Kasumi-1 (cell line): ENCODE measurements around the gene SRGAP3.

Experiments
- DNase-seq, 2 experiments: peaks; one replicate each; lab custom pipeline; 2025; lab: John Stamatoyannopoulos, UW

Gene SRGAP3

DNA sequence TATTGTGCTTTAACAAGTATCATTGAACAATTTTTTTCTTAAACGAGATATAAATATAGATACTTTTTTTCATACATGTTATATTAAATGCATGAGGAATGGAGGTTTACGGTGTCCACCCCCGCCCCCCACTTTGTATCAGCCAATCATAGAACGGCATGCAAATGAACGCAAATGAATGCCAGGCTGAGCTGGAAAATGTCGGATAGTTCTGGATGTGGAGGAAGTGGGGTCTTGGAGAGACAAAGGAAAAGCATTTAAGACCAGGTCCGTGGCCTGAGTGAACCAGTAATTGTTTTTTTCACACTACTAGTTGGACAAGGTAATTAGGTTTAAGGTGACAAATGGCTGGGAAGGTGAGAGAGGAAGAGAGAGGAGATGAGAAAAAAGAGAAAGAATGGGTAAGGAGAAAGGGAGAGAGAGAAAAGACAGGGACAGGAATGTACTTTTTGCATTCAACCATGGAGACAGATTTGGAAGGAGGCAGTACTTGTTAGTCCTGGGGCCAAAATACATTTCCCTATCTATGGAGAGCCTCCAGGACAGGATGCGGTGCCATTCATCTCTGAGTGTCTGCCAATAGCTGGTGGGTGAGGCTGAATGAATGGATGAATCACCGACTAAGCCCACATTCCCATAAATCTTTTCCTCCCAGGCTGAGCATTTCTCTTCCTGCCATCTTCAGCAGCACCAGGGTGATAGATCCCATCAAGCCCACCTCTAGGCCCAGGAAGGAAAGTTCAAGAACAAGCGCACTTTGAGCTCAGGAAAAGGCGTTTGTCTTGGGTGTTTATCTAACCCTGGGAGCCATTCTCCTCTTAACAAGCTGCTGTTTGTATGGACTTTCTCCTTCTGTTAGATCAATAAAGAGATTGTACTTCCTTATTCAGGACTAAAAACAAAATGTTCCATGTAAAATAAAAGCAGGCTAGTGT, 284.7 kb downstream of the SRGAP3 start:
- DNase-seq, result no peak

- DNase-seq, result peak; percentile 88 to 90
Measured at GRCh38 chr3:8963137-8963853, 286.2 kb downstream of the SRGAP3 start, which contains the start of gene RAD18. RAD18 (minus strand) TSS chr3:8963472; CDS start chr3:8963385, 87 bp downstream.

- no peak for DNase-seq
Measured at GRCh38 chr3:8962226-8962861, 287.1 kb downstream of the SRGAP3 start.

GRCh38 chr3:8959668-8960067, 289.8 kb downstream of the SRGAP3 start:
- DNase-seq, result peak; percentile 54 to 62

DNA sequence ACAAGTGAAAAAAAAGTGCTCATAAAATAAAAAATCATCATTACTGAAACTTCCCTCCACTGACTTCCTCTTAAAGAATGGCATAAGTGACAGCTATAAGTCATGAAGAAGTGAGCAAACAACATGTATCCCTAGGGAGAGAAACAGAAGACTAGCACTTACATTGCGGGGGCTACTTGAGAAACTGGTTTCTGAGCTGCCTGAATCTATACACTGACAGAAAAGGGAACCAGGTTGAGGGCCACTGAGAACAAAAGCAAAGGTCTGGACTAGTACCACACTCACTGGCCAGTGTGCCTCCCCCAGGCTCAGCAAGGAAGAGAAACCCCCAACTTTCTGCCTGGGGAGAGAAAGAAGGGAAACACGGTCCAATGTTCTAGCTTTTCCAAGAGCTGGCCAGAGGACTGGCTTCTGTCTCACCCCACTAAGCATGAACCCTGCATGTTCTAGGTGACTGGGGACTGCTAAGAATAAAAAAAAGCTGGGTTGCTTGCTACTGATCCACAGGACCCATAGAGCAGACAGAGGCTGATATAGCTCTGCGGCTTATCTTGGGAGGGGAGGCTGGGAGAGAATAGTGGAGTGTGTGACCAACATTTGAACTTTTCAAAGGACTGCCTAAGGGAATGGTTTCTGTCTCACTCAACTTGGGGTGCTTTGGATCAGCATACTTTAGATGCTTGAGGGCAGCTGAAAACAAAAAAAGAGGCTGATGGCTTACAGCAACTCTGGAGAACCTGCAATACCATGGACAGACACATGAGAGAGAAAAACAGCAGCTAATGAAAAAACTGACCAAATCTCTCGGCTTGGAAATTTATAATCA, 294.3 kb downstream of the SRGAP3 start:
- DNase-seq, result peak; percentile 19 to 24

DNA sequence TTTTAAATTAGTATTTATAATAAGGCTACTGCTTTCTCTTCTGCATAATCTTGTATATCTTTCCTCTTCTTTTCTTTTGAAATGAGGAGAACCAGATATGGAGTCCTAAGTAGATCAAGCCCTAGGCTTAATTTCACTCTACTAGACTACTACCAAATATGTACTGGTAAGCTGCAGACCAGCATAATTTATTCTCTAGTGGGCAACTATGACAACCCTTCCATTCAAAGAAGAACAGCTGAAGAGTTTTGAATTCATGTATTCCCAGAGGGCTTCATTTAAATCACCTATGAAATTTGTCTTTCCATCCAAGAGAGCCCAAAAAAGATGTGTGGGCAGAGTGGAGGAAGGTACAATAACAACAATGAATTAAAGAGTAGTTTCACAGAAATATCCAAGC, 296.1 kb downstream of the SRGAP3 start:
- no peak for DNase-seq

GRCh38 chr3:8952130-8952529, 297.3 kb downstream of the SRGAP3 start:
- no peak for DNase-seq

DNA sequence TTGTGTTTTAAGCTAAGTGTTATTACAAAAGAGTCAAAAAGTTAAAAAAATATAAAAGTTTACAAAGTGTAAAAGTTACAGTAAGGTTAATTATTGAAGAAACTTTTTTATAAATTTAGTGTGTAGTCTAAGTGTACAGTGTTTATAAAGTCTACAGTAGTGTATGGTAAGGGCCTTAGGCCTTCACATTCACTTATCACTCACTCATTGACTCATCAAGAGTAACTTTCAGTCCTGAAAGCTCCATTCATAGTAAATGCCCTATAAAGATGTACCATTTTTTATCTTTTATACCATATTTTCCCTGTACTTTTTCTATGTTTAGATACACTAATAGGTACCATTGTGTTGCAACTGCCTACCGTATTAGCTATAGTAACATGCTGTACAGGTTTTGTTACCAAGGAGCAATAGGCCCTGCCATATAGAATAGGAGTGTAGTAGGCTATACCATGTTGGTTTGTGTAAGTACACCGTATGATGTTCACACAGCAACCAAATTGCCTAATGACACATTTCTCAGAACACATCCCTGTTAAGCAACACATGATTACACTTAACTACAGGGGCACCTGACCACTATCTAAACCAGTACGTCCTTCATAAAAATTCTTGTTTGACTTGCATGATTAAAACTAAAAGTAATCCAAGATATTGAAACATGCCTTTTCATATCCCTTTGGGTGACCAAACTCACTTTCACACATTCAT, 303.4 kb downstream of the SRGAP3 start:
- no peak for DNase-seq

GRCh38 chr3:8942746-8943488, 306.5 kb downstream of the SRGAP3 start:
- no peak for DNase-seq

DNA sequence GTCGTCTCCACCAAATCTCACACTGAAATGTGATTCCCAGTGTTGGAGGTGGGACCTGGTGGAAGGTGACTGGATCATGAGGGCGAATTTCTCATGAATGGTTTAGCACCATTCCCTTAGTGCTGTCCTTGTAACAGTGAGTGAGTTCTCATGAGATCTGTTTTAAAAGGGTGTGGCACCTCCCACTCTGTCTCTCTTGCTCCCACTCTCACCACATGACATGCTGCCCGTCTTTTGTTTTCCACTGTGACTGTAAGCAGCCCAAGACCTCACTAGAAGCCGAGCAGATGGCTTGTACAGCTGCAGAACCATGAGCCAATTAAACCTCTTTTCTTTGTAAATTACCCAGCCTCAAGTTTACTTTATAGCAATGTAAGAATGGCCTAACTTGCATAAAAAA, 307.3 kb downstream of the SRGAP3 start:
- DNase-seq, result no peak

DNA sequence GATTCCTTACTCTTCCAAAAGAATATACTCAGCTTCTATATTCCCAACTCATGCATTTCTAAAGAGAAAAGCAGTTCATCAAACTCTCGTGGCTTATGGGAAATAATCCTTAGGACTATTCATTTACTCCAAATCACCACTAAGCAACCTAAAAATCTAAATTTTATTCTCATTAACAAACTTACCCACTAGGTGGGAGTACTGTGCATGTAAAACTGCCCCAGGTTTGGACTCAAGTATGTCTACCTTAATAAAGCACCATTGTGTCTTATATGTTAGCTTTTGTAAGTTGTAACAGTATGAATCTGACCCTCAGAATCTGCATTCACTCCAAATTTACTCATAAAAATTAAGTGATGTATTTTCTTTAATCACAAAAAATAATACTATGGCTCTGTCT, 311.4 kb downstream of the SRGAP3 start:
- DNase-seq, result peak; percentile 68 to 78

DNA sequence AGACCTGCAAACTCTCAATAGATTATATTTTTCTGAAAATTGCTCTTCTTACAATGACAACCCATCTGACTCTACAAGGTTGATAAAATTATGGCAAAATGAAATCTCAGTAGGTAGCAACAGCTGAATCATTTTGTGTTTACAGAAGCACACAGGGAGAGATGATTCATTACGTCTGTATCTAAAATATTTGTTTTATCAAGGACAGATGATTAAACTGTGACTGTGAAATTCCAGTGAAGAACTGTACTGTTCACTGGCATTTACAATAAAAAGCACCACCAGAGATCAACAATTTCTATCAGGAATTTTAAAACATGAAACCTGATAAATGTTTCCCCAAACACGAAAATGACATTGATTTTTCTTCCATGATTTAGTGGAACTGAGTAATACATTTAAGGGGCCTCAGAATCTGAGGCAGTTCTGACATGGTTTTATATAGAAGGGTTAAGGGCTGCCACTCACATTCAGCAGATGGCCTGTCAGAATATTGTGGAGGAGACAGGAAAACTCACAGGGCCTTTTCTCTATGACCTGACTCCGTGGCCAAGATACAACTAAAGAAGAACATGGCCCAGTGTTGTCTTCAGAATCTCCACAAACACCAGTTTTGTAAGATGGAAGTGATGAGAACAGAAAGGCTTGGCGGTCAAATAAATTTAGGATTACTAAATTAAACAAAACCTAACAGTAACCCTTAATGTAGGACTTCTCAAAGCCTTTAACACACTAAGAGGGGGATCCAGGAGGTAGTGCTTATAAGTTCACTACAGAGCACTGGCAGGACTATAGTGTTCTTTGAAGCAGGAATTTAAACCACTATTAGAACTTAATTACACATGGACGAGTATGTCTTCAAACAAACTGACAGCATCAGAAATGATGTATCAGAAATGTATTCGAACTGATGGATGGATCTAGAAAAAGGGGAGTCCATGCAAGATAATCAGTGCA, 312.1 kb downstream of the SRGAP3 start:
- no peak for DNase-seq

GRCh38 chr3:8932507-8932906, 316.9 kb downstream of the SRGAP3 start:
- DNase-seq, result no peak

- no peak for DNase-seq
Measured at GRCh38 chr3:8931342-8931741, 318.1 kb downstream of the SRGAP3 start.
